H1 (cell line): ENCODE results near the gene ADAMTSL2. TPM values are rescaled to one million over a fixed set of nuclear protein-coding genes. Genes with fewer than 3 reads are reported as not detected.

Experiments
- CTCF ChIA-PET: fragments of 300-600 bp; sonication (Branson Sonifier 250); formaldehyde crosslinking; loops from one replicate; lab custom pipeline; 2021; ENCODE audit not compliant: partially characterized antibody; lab: Charles Lee
- POLR2A ChIA-PET: fragments of 300-600 bp; sonication (Branson Sonifier 250); formaldehyde crosslinking; loops from one replicate; lab custom pipeline; 2021; ENCODE audit warnings: inconsistent platforms; ENCODE audit not compliant: partially characterized antibody; lab: Charles Lee
- DNase-seq, 2 experiments: peaks; one replicate each; pipeline versions ENCODE4 v3.0.0 to v3.0.0-alpha.2; 2010 to 2022; ENCODE audit warnings: low spot score in 2 of 2, low read depth in 1 of 2, mixed read lengths in 1 of 2
- FAIRE-seq: peaks from 2 replicates; lab custom pipeline; 2011; peaks lifted over from hg19 to GRCh38; lab: Jason Lieb, UNC
- H2AFZ ChIP-seq: 2 replicates; pipeline ENCODE4 v1.8.1; 2012; ENCODE audit warnings: low read length, inconsistent platforms
- H2AK5ac ChIP-seq: 2 replicates; pipeline ENCODE4 v1.6.1; 2013; ENCODE audit warnings: low read depth, low read length
- H2BK120ac ChIP-seq: replicated peaks from 2 replicates; pipeline ENCODE3; 2013; ENCODE audit warnings: low read depth, low read length, inconsistent platforms
- H2BK12ac ChIP-seq: 2 replicates; pipeline ENCODE4 v1.6.1; 2013; ENCODE audit warnings: low read depth, low read length
- H2BK15ac ChIP-seq: 2 replicates; pipeline ENCODE4 v1.6.1; 2013; ENCODE audit warnings: low read length
- H2BK20ac ChIP-seq: 2 replicates; pipeline ENCODE4 v1.6.1; 2013; ENCODE audit warnings: low read length
- H2BK5ac ChIP-seq: 2 replicates; pipeline ENCODE4 v1.6.1; 2013; ENCODE audit warnings: low read depth, low read length
- H3K14ac ChIP-seq: 2 replicates; pipeline ENCODE4 v1.6.1; 2013; ENCODE audit warnings: inconsistent platforms; ENCODE audit not compliant: insufficient read length
- H3K18ac ChIP-seq: 2 replicates; pipeline ENCODE4 v1.6.1; 2013; ENCODE audit warnings: low read length; ENCODE audit errors: extremely low read depth
- H3K23ac ChIP-seq: 2 replicates; pipeline ENCODE4 v1.6.1; 2013; ENCODE audit warnings: inconsistent platforms; ENCODE audit not compliant: insufficient read length
- H3K23me2 ChIP-seq: 2 replicates; pipeline ENCODE4 v1.6.1; 2013; ENCODE audit warnings: low read depth, low read length
- H3K27ac ChIP-seq: 2 replicates; pipeline ENCODE4 v1.6.1; 2011; ENCODE audit warnings: low read depth, low read length, inconsistent platforms
- H3K27me3 ChIP-seq, 4 experiments: replicated peaks in 1 of 4; 1 replicate in 1 of 4; 2 replicates in 3 of 4; pipeline versions ENCODE4 v1.6.1 to v1.8.1; 2011 to 2013; ENCODE audit warnings: low read length in 3 of 4, mild to moderate bottlenecking in 3 of 4, inconsistent platforms in 2 of 4, mixed read lengths in 2 of 4, moderate library complexity in 1 of 4; ENCODE audit not compliant: control insufficient read depth in 3 of 4, insufficient read depth in 3 of 4; ENCODE audit errors: extremely low read depth in 1 of 4
- H3K36me3 ChIP-seq, 4 experiments: 2 replicates each; pipeline versions ENCODE4 v1.6.1 to v1.8.1; 2011 to 2013; ENCODE audit warnings: mild to moderate bottlenecking in 4 of 4, low read length in 3 of 4, moderate library complexity in 2 of 4, control low read depth in 1 of 4, inconsistent platforms in 1 of 4; ENCODE audit not compliant: insufficient read depth in 4 of 4, control insufficient read depth in 2 of 4
- H3K4ac ChIP-seq: replicated peaks from 2 replicates; pipeline ENCODE3; 2013; ENCODE audit warnings: low read length, low read depth, mixed read lengths, inconsistent platforms; ENCODE audit not compliant: insufficient read length
- H3K4me1 ChIP-seq, 4 experiments: replicated peaks in 1 of 4; 1 replicate in 1 of 4; 2 replicates in 3 of 4; pipeline versions ENCODE4 v1.6.1 to v1.8.1; 2011 to 2013; ENCODE audit warnings: low read length in 3 of 4, inconsistent platforms in 2 of 4, mixed read lengths in 1 of 4; ENCODE audit not compliant: insufficient read depth in 4 of 4, control insufficient read depth in 3 of 4
- H3K4me2 ChIP-seq, 2 experiments: 2 replicates each; pipeline versions ENCODE4 v1.6.1 to v1.8.1; 2011 to 2013; ENCODE audit warnings: low read depth in 2 of 2, low read length in 2 of 2, control low read depth in 1 of 2, inconsistent platforms in 1 of 2, mild to moderate bottlenecking in 1 of 2; ENCODE audit not compliant: insufficient read depth in 1 of 2
- H3K4me3 ChIP-seq, 4 experiments: fragments of 200-600, 300-600 bp in 1 of 4; sonication (generic), shearing (Covaris generic), sonication (Bioruptor Twin) in 1 of 4; 2 replicates each; pipeline versions ENCODE4 v1.5.1 to v1.8.1; 2011 to 2016; ENCODE audit warnings: low read length in 4 of 4, low read depth in 3 of 4, control low read depth in 2 of 4, inconsistent platforms in 2 of 4, mild to moderate bottlenecking in 2 of 4, mixed read lengths in 1 of 4, moderate library complexity in 1 of 4; ENCODE audit not compliant: insufficient read depth in 2 of 4; ENCODE audit errors: extremely low read depth in 1 of 4
- H3K56ac ChIP-seq: replicated peaks from 2 replicates; pipeline ENCODE3; 2013; ENCODE audit warnings: low read depth, mild to moderate bottlenecking, mixed read lengths, low read length, inconsistent platforms; ENCODE audit not compliant: insufficient read length
- H3K79me1 ChIP-seq: 2 replicates; pipeline ENCODE4 v1.6.1; 2013; ENCODE audit warnings: low read depth, low read length, control low read depth
- H3K79me2 ChIP-seq, 2 experiments: 2 replicates each; pipeline versions ENCODE4 v1.6.1 to v1.8.1; 2012 to 2013; ENCODE audit warnings: low read length in 2 of 2, mild to moderate bottlenecking in 2 of 2, inconsistent platforms in 1 of 2; ENCODE audit not compliant: insufficient read depth in 2 of 2, control insufficient read depth in 1 of 2
- H3K9ac ChIP-seq, 4 experiments: replicated peaks in 1 of 4; 1 replicate in 1 of 4; 2 replicates in 3 of 4; pipeline versions ENCODE4 v1.6.1 to v1.8.1; 2011 to 2013; ENCODE audit warnings: low read depth in 3 of 4, low read length in 3 of 4, control low read depth in 2 of 4, mild to moderate bottlenecking in 2 of 4, moderate library complexity in 2 of 4, inconsistent platforms in 1 of 4; ENCODE audit errors: extremely low read depth in 1 of 4
- H3K9me3 ChIP-seq, 2 experiments: 2 replicates each; pipeline versions ENCODE4 v1.6.1 to v1.8.1; 2012 to 2013; ENCODE audit warnings: mild to moderate bottlenecking in 2 of 2, moderate library complexity in 2 of 2, control low read depth in 1 of 2, inconsistent platforms in 1 of 2, low read depth in 1 of 2, low read length in 1 of 2, mixed read lengths in 1 of 2; ENCODE audit not compliant: insufficient read depth in 2 of 2
- H4K20me1 ChIP-seq, 2 experiments: replicated peaks in 1 of 2; 2 replicates each; pipeline versions ENCODE3 to v1.8.1; 2011 to 2013; ENCODE audit warnings: inconsistent platforms in 2 of 2, low read length in 2 of 2, mild to moderate bottlenecking in 1 of 2; ENCODE audit not compliant: insufficient read depth in 2 of 2, control insufficient read depth in 1 of 2
- H4K5ac ChIP-seq: 2 replicates; pipeline ENCODE4 v1.6.1; 2013; ENCODE audit warnings: low read length, low read depth, mixed read lengths, inconsistent platforms; ENCODE audit not compliant: insufficient read length
- H4K8ac ChIP-seq: 2 replicates; pipeline ENCODE4 v1.8.0; 2013; ENCODE audit warnings: mild to moderate bottlenecking, moderate library complexity, low read length, inconsistent platforms; ENCODE audit not compliant: insufficient read depth; ENCODE audit errors: extremely low read depth
- H4K91ac ChIP-seq: replicated peaks from 2 replicates; pipeline ENCODE3; 2013; ENCODE audit warnings: low read length, mixed read lengths, inconsistent platforms; ENCODE audit not compliant: insufficient read length
- ASH2L ChIP-seq: fragments of 200-600, 300-600 bp; sonication (generic); IDR thresholded peaks from one replicate; pipeline ENCODE4 v1.7.1; 2017; ENCODE audit warnings: low read length
- BRCA1 ChIP-seq: IDR thresholded peaks from 2 replicates; pipeline ENCODE4 v1.6.1; 2012; ENCODE audit warnings: low read depth, low read length, improper control_type of control experiment
- CHD1 ChIP-seq: IDR thresholded peaks from 2 replicates; pipeline ENCODE4 v1.6.1; 2012; ENCODE audit warnings: low read depth, low read length, improper control_type of control experiment
- EZH2 ChIP-seq: fragments of 200-600 bp; sonication (generic); IDR thresholded peaks from 2 replicates; pipeline ENCODE4 v1.7.1; 2012; ENCODE audit warnings: low read depth, mild to moderate bottlenecking, moderate library complexity, low read length, inconsistent platforms; ENCODE audit not compliant: severe bottlenecking
- FOSL1 ChIP-seq: IDR thresholded peaks from 2 replicates; pipeline ENCODE4 v1.6.1; 2011; ENCODE audit warnings: mild to moderate bottlenecking, low read depth, low read length, moderate library complexity; ENCODE audit not compliant: insufficient read depth
- HDAC2 ChIP-seq, 2 experiments: fragments of 300-600 bp in 1 of 2; sonication (generic) in 1 of 2; IDR thresholded peaks; 2 replicates each; pipeline ENCODE4 v1.6.1; 2011 to 2012; ENCODE audit warnings: low read depth in 2 of 2, low read length in 2 of 2, mild to moderate bottlenecking in 2 of 2, moderate library complexity in 2 of 2, borderline replicate concordance in 1 of 2, inconsistent platforms in 1 of 2
- JUN ChIP-seq: IDR thresholded peaks from 2 replicates; pipeline ENCODE4 v1.6.1; 2011; ENCODE audit warnings: low read depth, mild to moderate bottlenecking, improper control_type of control experiment, low read length
- POLR2A ChIP-seq, 2 experiments: IDR thresholded peaks; 1 replicate in 1 of 2; 2 replicates in 1 of 2; pipeline ENCODE4 v1.6.1; 2011; ENCODE audit warnings: low read depth in 2 of 2, low read length in 2 of 2, mild to moderate bottlenecking in 2 of 2; ENCODE audit errors: control extremely low read depth in 1 of 2
- SAP30 ChIP-seq: fragments of 300-600 bp; sonication (generic); IDR thresholded peaks from 2 replicates; pipeline ENCODE4 v1.7.1; 2012; ENCODE audit warnings: low read length, moderate library complexity, mild to moderate bottlenecking, inconsistent platforms; ENCODE audit not compliant: insufficient read depth, insufficient replicate concordance
- USF2 ChIP-seq: IDR thresholded peaks from 2 replicates; pipeline ENCODE4 v1.6.1; 2011; ENCODE audit warnings: low read length, improper control_type of control experiment
- WGBS, 2 experiments: shearing (Covaris generic) in 1 of 2; methylation state at CpG; one replicate each; pipeline versions ENCODE4 v1.1.6 to v1.1.7; 2013 to 2015; ENCODE audit warnings: low lambda C conversion rate in 2 of 2, mixed read lengths in 2 of 2, inconsistent platforms in 1 of 2, low coverage in 1 of 2, missing lambda C conversion rate in 1 of 2; ENCODE audit not compliant: insufficient replicate concordance in 2 of 2, insufficient coverage in 1 of 2, insufficient read length in 1 of 2; ENCODE audit errors: extremely low coverage in 1 of 2, missing lambda C conversion rate in 1 of 2; 5-methylcytosine and 5-hydroxymethylcytosine counted together
- polyA plus RNA-seq, 7 experiments: library from polyadenylated mRNA; depleted of rRNA in 3 of 7; stranded (reverse) in 5 of 7; unstranded in 2 of 7; fragments of >200 nt in 5 of 7; fragments of 200-250 nt in 2 of 7; gene quantifications; 1 replicate in 5 of 7; 2 replicates in 1 of 7; 4 replicates in 1 of 7; pipeline versions ENCODE4 v1.2.1 to v1.2.3, GENCODE V29; 2011 to 2013; ENCODE audit warnings: missing spikeins in 2 of 7, mixed read lengths in 2 of 7
- total RNA-seq: library from RNA; stranded (reverse); fragmentation: NEBNext Ultra II Directional; extraction: Animal tissue kit (Norgen Biotek cat#: 25700); gene quantifications from 2 replicates; pipeline ENCODE4 v1.2.1, GENCODE V29; 2021

ADAMTSL2 gene
- total and polyA plus RNA-seq, 2 of the 8 experiments (the other 6 are each of a cell fraction or from before 2014, with no cell fraction given) = 0.74 to 0.76 TPM

GRCh38 chr9:133529874-133530273 lies 4.6 kb upstream of the ADAMTSL2 start:
- DNase-seq = no peak
- no peak overlapping the region for H2AFZ ChIP-seq
- no peaks in the 10 kb centered on the region for H3K9me3 ChIP-seq
- WGBS, 2 experiments = 91% methylated on average over 4 of the region's 7 CpGs; no CpG with 5 or more reads in 1 of the 2 experiments
- no peak overlapping the region for H3K18ac ChIP-seq
- H3K4me3 ChIP-seq = no peak overlapping the region
- POLR2A ChIA-PET = no interaction called here
- H3K23ac ChIP-seq = no peak overlapping the region
- H3K27ac ChIP-seq = no peak overlapping the region
- peaks cover 2% of the 10 kb centered on the region; the same call in 1 of the 2 replicates for H3K23me2 ChIP-seq
- H2BK15ac ChIP-seq = 0 out of 2 replicates have a peak overlapping the region, but pooled peaks have one; percentile 6
- CTCF ChIA-PET = interaction anchor here (0.9 to 3.9 kb wide), 18 partner anchors 9 to 239 kb away, joined by 3 to 16 read pairs (median 4); partner anchors contain the start of gene FAM163B
- H4K8ac ChIP-seq = no peak overlapping the region
- no peak overlapping the region for H4K91ac ChIP-seq
- H3K14ac ChIP-seq = no peak overlapping the region
- peaks cover 0 to 20% (median 13%) of the 10 kb centered on the region in 4 experiments; a peak in 6 of 7 replicates for H3K27me3 ChIP-seq
- H3K4me1 ChIP-seq = peaks cover 4 to 49% (median 37%) of the 10 kb centered on the region in 4 experiments
- no peak overlapping the region for H2BK5ac ChIP-seq
- peak overlapping the region; percentile 84 for H2BK12ac ChIP-seq
- FAIRE-seq = no peak
- no peak overlapping the region for H2BK20ac ChIP-seq
- H2BK120ac ChIP-seq = no peak overlapping the region
- no peak overlapping the region for H2AK5ac ChIP-seq
- no peaks in the 10 kb centered on the region for H4K20me1 ChIP-seq
- H3K56ac ChIP-seq = no peak overlapping the region
- no peak overlapping the region for H3K9ac ChIP-seq
- H3K36me3 ChIP-seq = no peaks in the 10 kb centered on the region
- H3K79me2 ChIP-seq = no peaks in the 10 kb centered on the region
- no peak overlapping the region for H4K5ac ChIP-seq
- no peak overlapping the region for H3K4me2 ChIP-seq
- H3K79me1 ChIP-seq = no peaks in the 10 kb centered on the region
- H3K4ac ChIP-seq = no peak overlapping the region
- TF ChIP-seq JUN (no peak), ASH2L (no peak), EZH2 (no peak), CHD1 (no peak), BRCA1 (no peak), HDAC2 (IDR thresholded peaks at IDR 0.05; ENCODE audit: borderline replicate concordance in 1 of 2, low read depth in 2 of 2, low read length in 2 of 2) (no peak), POLR2A (IDR thresholded peaks at IDR 0.05; ENCODE audit: control extremely low read depth in 1 of 2, low read depth in 2 of 2, low read length in 2 of 2) (no peak), FOSL1 (no peak), SAP30 (no peak), USF2 (no peak)
